CD4-positive, alpha-beta T cell (primary cell): Measurements from ENCODE around the gene TRMU. TPM values are rescaled to one million over a fixed set of nuclear protein-coding genes. Genes with fewer than 3 reads are reported as not detected.

ENCODE experiments used
- ATAC-seq: fragments of 200-7000 bp; cut with Tn5 transposase; one replicate; pipeline ENCODE4 v1.10.0; 2022; ENCODE audit warnings: mild to moderate bottlenecking; ENCODE audit not compliant: poor library complexity
- CTCF ChIA-PET: fragments of 350-600 bp; sonication (Branson Sonifier 250); formaldehyde crosslinking; loops from one replicate; lab custom pipeline; 2021; ENCODE audit warnings: antibody characterized with exemption, inconsistent platforms; lab: Charles Lee
- POLR2A ChIA-PET: fragments of 350-600 bp; sonication (Branson Sonifier 250); formaldehyde crosslinking; loops from one replicate; lab custom pipeline; 2021; ENCODE audit warnings: antibody characterized with exemption, inconsistent platforms; lab: Charles Lee
- DNase-seq, 14 experiments: peaks; one replicate each; pipeline ENCODE4 v3.0.0-alpha.2; 2013 to 2020; ENCODE audit warnings: mixed read lengths in 2 of 14
- H3K27ac ChIP-seq, 2 donors: one replicate each; pipeline versions ENCODE4 v1.5.1 to v1.7.0; 2013; ENCODE audit warnings: low read length in 2 of 2, low read depth in 1 of 2, mild to moderate bottlenecking in 1 of 2
- H3K27me3 ChIP-seq, 2 experiments: 1 replicate in 1 of 2; 2 replicates in 1 of 2; pipeline versions ENCODE4 v1.6.1 to v1.7.0; 2013; ENCODE audit warnings: low read length in 2 of 2, control low read depth in 1 of 2, mild to moderate bottlenecking in 1 of 2, moderate library complexity in 1 of 2; ENCODE audit not compliant: insufficient read depth in 2 of 2, control insufficient read depth in 1 of 2
- H3K36me3 ChIP-seq: one replicate; pipeline ENCODE4 v1.6.1; 2013; ENCODE audit warnings: low read length, control low read depth; ENCODE audit not compliant: insufficient read depth
- H3K4me1 ChIP-seq: one replicate; pipeline ENCODE4 v1.6.1; 2013; ENCODE audit warnings: low read length, control low read depth; ENCODE audit not compliant: insufficient read depth
- H3K4me3 ChIP-seq: one replicate; pipeline ENCODE4 v1.5.1; 2013; ENCODE audit warnings: mild to moderate bottlenecking, low read length, moderate library complexity
- H3K9me3 ChIP-seq, 2 experiments: 1 replicate in 1 of 2; 2 replicates in 1 of 2; pipeline versions ENCODE4 v1.6.1 to v1.7.0; 2013; ENCODE audit warnings: low read length in 2 of 2, mild to moderate bottlenecking in 2 of 2, control low read depth in 1 of 2, moderate library complexity in 1 of 2; ENCODE audit not compliant: control insufficient read depth in 1 of 2, insufficient read depth in 1 of 2
- H3K27ac Mint-ChIP-seq: one replicate; pipeline ENCODE4 v1.8.0; 2020; ENCODE audit warnings: mixed read lengths
- H3K27me3 Mint-ChIP-seq: one replicate; pipeline ENCODE4 v1.8.0; 2021; ENCODE audit warnings: mixed read lengths
- H3K36me3 Mint-ChIP-seq: one replicate; pipeline ENCODE4 v1.8.0; 2021; ENCODE audit warnings: low read depth, mixed read lengths
- H3K4me1 Mint-ChIP-seq: one replicate; pipeline ENCODE4 v1.8.0; 2021; ENCODE audit warnings: low read depth, mixed read lengths
- H3K4me3 Mint-ChIP-seq: one replicate; pipeline ENCODE4 v1.8.0; 2020; ENCODE audit warnings: mild to moderate bottlenecking, mixed read lengths
- H3K9me3 Mint-ChIP-seq: one replicate; pipeline ENCODE4 v1.8.0; 2020; ENCODE audit warnings: mixed read lengths
- CTCF ChIP-seq: fragments of 200-600 bp; IDR thresholded peaks from one replicate; pipeline ENCODE4 v1.8.0; 2022; ENCODE audit warnings: antibody characterized with exemption, mild to moderate bottlenecking
- intact Hi-C, 2 experiments: fragments of 100-400 bp; cut with DNase I in 1 of 2; cut with micrococcal nuclease in 1 of 2; formaldehyde crosslinking; loops; one replicate each; pipeline versions ENCODE4 v1.15.1 to v1.9.0; 2023 to 2025; cut with DNase I, micrococcal nuclease
- total RNA-seq, 174 experiments: library from RNA in 2 of 174; stranded (reverse) in 2 of 174; gene quantifications; one replicate each; pipeline ENCODE4 v1.2.3 and lab custom pipeline; 2021 to 2026

The TRMU gene
- total RNA-seq, 2 experiments from 2014 or later, result 65.2 to 65.4 TPM

GRCh38 chr22:46374663-46375474 is 39.4 kb downstream of the TRMU start:
- POLR2A ChIA-PET, result no interaction called here
- no peak overlapping the region for H3K27ac Mint-ChIP-seq
- no peak for DNase-seq

DNA sequence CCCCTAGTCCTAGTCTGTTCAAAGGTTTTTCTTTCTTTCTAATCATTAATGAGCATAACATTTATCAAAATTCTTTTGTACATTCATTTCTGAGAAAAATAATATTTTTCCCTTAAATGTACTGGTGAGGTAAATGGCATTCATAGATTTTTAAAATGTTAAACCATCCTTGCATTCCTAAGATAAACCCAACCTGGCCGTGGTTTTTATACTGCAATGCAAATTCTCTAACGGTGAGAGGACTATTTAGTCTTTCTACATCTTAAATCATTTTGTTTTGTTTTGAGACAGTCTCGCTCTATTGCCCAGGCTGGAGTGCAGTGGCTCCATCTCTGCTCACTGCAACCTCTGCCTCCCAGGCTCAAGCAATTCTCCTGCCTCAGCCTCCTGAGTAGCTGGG is 40.6 kb downstream of the TRMU start:
- Mint-ChIP-seq H3K27me3 (no peaks in the 10 kb centered on the region), H3K4me1 (peaks cover 30% of the 10 kb centered on the region), H3K4me3 (no peak overlapping the region), H3K9me3 (peaks cover 2% of the 10 kb centered on the region), H3K27ac (no peak overlapping the region), H3K36me3 (no peaks in the 10 kb centered on the region)
- ATAC-seq (no peak), DNase-seq (no peak)
- intact Hi-C loops, result no loop called here
- no peak overlapping the region for H3K27ac ChIP-seq
- TF ChIP-seq CTCF, result no peak
- H3K9me3 ChIP-seq, result peaks cover 12 to 36% of the 10 kb centered on the region in 2 experiments
- CTCF ChIA-PET, result no interaction called here
- no peaks in the 10 kb centered on the region for H3K36me3 ChIP-seq
- H3K4me3 ChIP-seq, result no peak overlapping the region
- POLR2A ChIA-PET, result no interaction called here
- H3K4me1 ChIP-seq, result peaks cover 29% of the 10 kb centered on the region
- no peaks in the 10 kb centered on the region for H3K27me3 ChIP-seq

More at GRCh38 chr22:46374663-46375474, 39.4 kb downstream of the TRMU start:
- Mint-ChIP-seq H3K4me1 (peaks cover 42% of the 10 kb centered on the region), H3K9me3 (peaks cover 2% of the 10 kb centered on the region), H3K36me3 (no peaks in the 10 kb centered on the region), H3K27me3 (no peaks in the 10 kb centered on the region), H3K4me3 (peak overlapping the region; percentile 7)
- H3K36me3 ChIP-seq, result no peaks in the 10 kb centered on the region
- H3K4me1 ChIP-seq, result peaks cover 41% of the 10 kb centered on the region
- intact Hi-C loops, result loop anchor here in 1 of 2 experiments (5.0 kb wide), 1 partner anchor 62 kb away; no protein-coding TSS in a partner anchor
- CTCF ChIA-PET, result no interaction called here
- ATAC-seq, result no peak
- no peak overlapping the region for H3K27ac ChIP-seq
- H3K9me3 ChIP-seq, result peaks cover 12 to 36% of the 10 kb centered on the region in 2 experiments
- TF ChIP-seq CTCF, result no peak
- no peaks in the 10 kb centered on the region for H3K27me3 ChIP-seq
- no peak overlapping the region for H3K4me3 ChIP-seq

GRCh38 chr22:46376908-46377524 is 41.5 kb downstream of the TRMU start:
- Mint-ChIP-seq H3K9me3 (peaks cover 2% of the 10 kb centered on the region), H3K4me1 (peaks cover 21% of the 10 kb centered on the region), H3K27me3 (no peaks in the 10 kb centered on the region), H3K4me3 (no peak overlapping the region), H3K36me3 (no peaks in the 10 kb centered on the region), H3K27ac (no peak overlapping the region)
- no peak overlapping the region for H3K4me3 ChIP-seq
- DNase-seq, result no peak
- no peak for ATAC-seq
- no peak overlapping the region for H3K27ac ChIP-seq
- ChIA-PET CTCF (no interaction called here), POLR2A (no interaction called here)
- H3K27me3 ChIP-seq, result no peaks in the 10 kb centered on the region
- H3K4me1 ChIP-seq, result peaks cover 23% of the 10 kb centered on the region
- no peak for TF ChIP-seq CTCF
- intact Hi-C loops, result no loop called here
- peaks cover 12 to 36% of the 10 kb centered on the region in 2 experiments for H3K9me3 ChIP-seq
- H3K36me3 ChIP-seq, result no peaks in the 10 kb centered on the region
